Thymus (tissue), 14 donors: ENCODE results near the gene NLRP3. TPM values are rescaled to one million over a fixed set of nuclear protein-coding genes. Genes with fewer than 3 reads are reported as not detected.
"Not testable (repeated sequence)": the region's sequence is repeated elsewhere in the genome, so short reads cannot be mapped to it uniquely, and the experiment has no call there.

Experiments
- DNase-seq, 9 donors: peaks; one replicate each; pipeline ENCODE4 v3.0.0-alpha.2; 2013; ENCODE audit warnings: low spot score in 9 of 9, low read depth in 6 of 9, missing footprints in 1 of 9
- H3K27ac ChIP-seq, 2 donors: one replicate each; pipeline ENCODE4 v1.5.1; 2013; ENCODE audit warnings: control low read depth in 1 of 2, low read depth in 1 of 2, low read length in 1 of 2, mild to moderate bottlenecking in 1 of 2, moderate library complexity in 1 of 2
- H3K27me3 ChIP-seq, 2 donors: one replicate each; pipeline ENCODE4 v1.5.1; 2013; ENCODE audit warnings: low read length in 1 of 2; ENCODE audit not compliant: control insufficient read depth in 2 of 2, insufficient read depth in 1 of 2
- H3K36me3 ChIP-seq, 2 donors: one replicate each; pipeline ENCODE4 v1.5.1; 2013; ENCODE audit warnings: low read length in 1 of 2, mild to moderate bottlenecking in 1 of 2, moderate library complexity in 1 of 2; ENCODE audit not compliant: control insufficient read depth in 2 of 2, insufficient read depth in 2 of 2
- H3K4me1 ChIP-seq, 2 donors: one replicate each; pipeline ENCODE4 v1.5.1; 2013; ENCODE audit warnings: low read length in 2 of 2; ENCODE audit not compliant: control insufficient read depth in 2 of 2, insufficient read depth in 2 of 2
- H3K4me3 ChIP-seq, 2 donors: one replicate each; pipeline ENCODE4 v1.5.1; 2013; ENCODE audit warnings: low read length in 2 of 2, control low read depth in 1 of 2, mild to moderate bottlenecking in 1 of 2
- H3K9me3 ChIP-seq, 2 donors: one replicate each; pipeline ENCODE4 v1.5.1; 2013; ENCODE audit warnings: low read length in 1 of 2, mild to moderate bottlenecking in 1 of 2; ENCODE audit not compliant: control insufficient read depth in 2 of 2, insufficient read depth in 1 of 2
- WGBS: extraction: QIAGEN DNeasy Blood & Tissue Kit; methylation state at CpG from one replicate; pipeline ENCODE4 v1.1.7; 2013; 5-methylcytosine and 5-hydroxymethylcytosine counted together
- long read RNA-seq, 10 donors: transcript quantifications; one replicate each; lab custom pipeline, GENCODE V29; 2026
- polyA plus RNA-seq: library from polyadenylated mRNA; stranded (reverse); fragments of 200-250 nt; gene quantifications from one replicate; pipeline ENCODE4 v1.2.3, GENCODE V29; 2013
- total RNA-seq: library from RNA; stranded (reverse); fragments of 120-200 nt; gene quantifications from one replicate; pipeline ENCODE4 v1.2.4, GENCODE V29; 2013
- donor health status: healthy.

The NLRP3 gene
- total RNA-seq (1.7 TPM), polyA plus RNA-seq (2.6 TPM)
- long read RNA-seq, donor 1: 0 reads
- long read RNA-seq, donor 2: 0 reads
- long read RNA-seq, donor 3: 0 reads
- long read RNA-seq, donor 4: 0 reads
- long read RNA-seq, donor 5: 0 reads
- long read RNA-seq, donor 6, full-length matches to known transcripts: 1 of 1 reads
- long read RNA-seq, donor 6, partial matches to known transcripts: 0 of 1 reads
- long read RNA-seq, donor 6, other reads (novel, unspliced or antisense): 0 of 1 reads
- long read RNA-seq, donor 7: 0 reads
- long read RNA-seq, donor 8: 0 reads
- long read RNA-seq, donor 9, partial matches to known transcripts: 0 of 1 reads
- long read RNA-seq, donor 9, other reads (novel, unspliced or antisense): 0 of 1 reads
- long read RNA-seq, donor 10: 0 reads

DNA sequence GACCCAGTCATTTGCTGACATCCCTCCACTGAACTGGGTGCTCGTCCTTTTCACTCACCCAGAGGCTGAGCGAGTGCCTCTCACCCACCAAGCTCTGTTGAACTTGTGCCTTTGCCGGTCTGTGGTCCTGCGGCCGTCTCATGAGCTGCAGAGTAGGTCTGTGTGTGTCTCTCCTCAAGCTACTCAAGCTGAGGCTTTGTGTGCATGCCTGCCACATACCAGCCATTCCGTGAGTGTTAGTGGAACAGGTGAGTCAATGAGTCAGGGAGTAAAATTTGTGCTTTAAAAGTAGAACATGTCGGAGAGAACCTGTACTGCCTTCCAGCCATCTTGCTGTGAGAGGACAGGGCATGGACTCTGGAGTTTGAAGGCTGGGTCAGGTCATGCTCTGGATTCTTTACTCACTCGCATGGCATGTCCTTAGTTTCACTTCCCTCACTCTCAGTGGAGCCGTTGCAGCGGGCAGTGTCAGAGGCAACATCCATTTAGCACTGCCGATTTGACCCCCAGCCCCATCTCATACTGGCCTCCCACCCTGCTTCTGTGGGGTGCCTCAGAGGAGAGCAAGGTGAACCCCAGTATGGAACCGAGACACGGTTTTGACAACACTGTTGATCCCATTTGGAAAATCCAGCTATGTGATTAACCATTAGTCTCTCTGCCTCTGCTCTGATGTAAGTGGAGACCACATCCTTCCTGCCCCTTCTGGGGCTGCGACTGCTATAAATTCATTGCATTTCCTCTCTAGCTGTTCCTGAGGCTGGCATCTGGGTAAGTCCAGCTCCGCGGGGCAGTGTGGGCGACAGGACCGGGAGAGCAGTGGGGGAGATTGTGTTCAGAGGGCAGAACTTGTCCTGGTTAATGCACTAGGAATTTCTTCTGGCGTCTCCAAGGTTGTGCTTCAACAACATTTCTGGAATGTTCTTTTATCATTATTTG is at the start of gene NLRP3:
Gene NLRP3, plus strand, starts transcription at position 751 of the 939 bp plus-strand sequence. CDS start 2,628 bp downstream, outside the sequence.
- DNase-seq: peak in 7 of 9 donors; percentile 16 to 69 (median 34)
- H3K4me3 ChIP-seq: peak within 1 kb of the TSS in 1 of 2 donors; percentile 15
- H3K36me3 ChIP-seq: no peaks in the 10 kb centered on the region
- H3K9me3 ChIP-seq: no peaks in the 10 kb centered on the region
- no peaks in the 10 kb centered on the region for H3K27me3 ChIP-seq
- no peak within 1 kb of the TSS for H3K27ac ChIP-seq
- peaks cover 0 to 19% of the 10 kb centered on the region in 2 donors for H3K4me1 ChIP-seq
- 31% methylated on average over 19 of the region's 19 CpGs for WGBS

- DNase-seq, H3K36me3 ChIP-seq: not testable (repeated sequence)
Measured at GRCh38 chr1:247366345-247366744, 49.6 kb upstream of the NLRP3 start.

GRCh38 chr1:247366926-247367645 is 48.9 kb upstream of the NLRP3 start:
- H3K9me3 ChIP-seq: peaks cover 0 to 28% of the 10 kb centered on the region in 2 donors
- WGBS: 93% methylated on average over 4 of the region's 4 CpGs
- no peak overlapping the region for H3K27ac ChIP-seq
- no peaks in the 10 kb centered on the region for H3K27me3 ChIP-seq
- no peak for DNase-seq
- no peaks in the 10 kb centered on the region for H3K36me3 ChIP-seq
- H3K4me1 ChIP-seq: no peaks in the 10 kb centered on the region
- H3K4me3 ChIP-seq: no peak overlapping the region

More at GRCh38 chr1:247366345-247366744, 49.6 kb upstream of the NLRP3 start:
- H3K9me3 ChIP-seq: peaks cover 0 to 28% of the 10 kb centered on the region in 2 donors
- not testable (repeated sequence) for H3K4me1 ChIP-seq, H3K4me3 ChIP-seq, H3K27ac ChIP-seq, H3K27me3 ChIP-seq
- 100% methylated on average over 1 of the region's 1 CpG for WGBS

DNA sequence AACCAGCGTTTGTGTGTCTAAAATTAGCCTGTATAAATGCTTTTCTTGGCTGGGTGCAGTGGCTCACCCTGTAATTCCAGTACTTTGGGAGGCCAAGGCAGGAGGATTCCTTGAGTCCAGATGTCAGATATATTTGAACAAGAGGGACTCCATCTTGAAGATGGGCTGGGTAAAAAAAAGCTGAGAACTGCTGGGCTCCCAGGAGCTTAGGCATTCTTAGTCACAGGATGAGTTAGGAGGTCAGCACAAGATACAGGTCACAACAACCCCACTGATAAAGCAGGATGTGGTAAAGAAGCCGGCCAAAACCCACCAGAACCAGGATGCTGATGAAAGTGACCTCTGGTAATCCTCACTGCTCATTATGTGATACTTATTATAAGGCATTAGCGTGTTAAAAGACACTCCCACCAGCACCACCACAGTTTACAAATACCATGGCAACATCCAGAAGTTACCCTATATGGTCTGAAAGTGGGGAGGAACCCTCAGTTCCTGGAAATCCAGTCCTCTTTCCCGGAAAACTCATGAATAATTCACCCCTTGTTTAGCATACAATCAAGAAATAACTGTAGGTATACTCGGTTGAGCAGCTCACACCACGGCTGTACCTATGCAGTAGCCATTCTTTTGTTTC is 48.1 kb upstream of the NLRP3 start:
- Histone ChIP-seq H3K27me3 (no peaks in the 10 kb centered on the region), H3K9me3 (peaks cover 0 to 28% of the 10 kb centered on the region in 2 donors), H3K36me3 (no peaks in the 10 kb centered on the region), H3K4me3 (no peak overlapping the region), H3K27ac (no peak overlapping the region), H3K4me1 (peaks cover 2% of the 10 kb centered on the region in 2 donors)
- no peak for DNase-seq
- WGBS: 94% methylated on average over 6 of the region's 6 CpGs

GRCh38 chr1:247368490-247369145 is 47.4 kb upstream of the NLRP3 start:
- Histone ChIP-seq H3K4me1 (peaks cover 2 to 4% of the 10 kb centered on the region in 2 donors), H3K9me3 (peaks cover 0 to 28% of the 10 kb centered on the region in 2 donors), H3K27me3 (no peaks in the 10 kb centered on the region), H3K4me3 (no peak overlapping the region), H3K27ac (no peak overlapping the region), H3K36me3 (no peaks in the 10 kb centered on the region)
- no peak for DNase-seq
- 68% methylated on average over 7 of the region's 7 CpGs for WGBS

GRCh38 chr1:247370786-247371732 is 44.9 kb upstream of the NLRP3 start:
- DNase-seq: no peak
- no peak overlapping the region for H3K27ac ChIP-seq
- no peak overlapping the region for H3K4me3 ChIP-seq
- WGBS: 89% methylated on average over 16 of the region's 16 CpGs
- peaks cover 0 to 11% of the 10 kb centered on the region in 2 donors for H3K9me3 ChIP-seq
- peaks cover 2 to 5% of the 10 kb centered on the region in 2 donors for H3K4me1 ChIP-seq
- no peaks in the 10 kb centered on the region for H3K36me3 ChIP-seq
- no peaks in the 10 kb centered on the region for H3K27me3 ChIP-seq

DNA sequence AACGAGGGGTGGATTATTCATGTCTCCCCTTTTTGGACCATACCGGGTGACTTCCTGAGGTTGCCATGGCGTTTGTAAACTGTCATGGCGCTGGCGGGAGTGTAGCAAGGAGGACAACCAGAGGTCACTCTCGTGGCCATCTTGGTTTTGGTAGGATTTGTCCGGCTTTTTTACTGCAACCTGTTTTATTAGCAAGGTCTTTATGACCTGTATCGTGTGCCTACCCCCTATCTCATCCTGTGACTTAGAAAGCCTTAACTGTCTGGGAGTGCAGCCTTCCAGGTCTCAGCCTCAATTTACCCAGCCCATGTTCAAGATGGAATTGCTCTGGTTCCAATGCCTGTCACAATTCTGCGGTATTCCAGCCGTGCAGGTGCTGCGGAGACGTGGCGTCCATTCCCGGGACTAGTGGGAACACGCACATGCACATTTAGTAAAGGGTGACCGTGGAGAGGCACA is 44.1 kb upstream of the NLRP3 start:
- no peak overlapping the region for H3K27ac ChIP-seq
- H3K4me1 ChIP-seq: peaks cover 2 to 5% of the 10 kb centered on the region in 2 donors
- 97% methylated on average over 16 of the region's 16 CpGs for WGBS
- peaks cover 0 to 4% of the 10 kb centered on the region in 2 donors for H3K9me3 ChIP-seq
- no peaks in the 10 kb centered on the region for H3K36me3 ChIP-seq
- no peak for DNase-seq
- H3K27me3 ChIP-seq: no peaks in the 10 kb centered on the region
- no peak overlapping the region for H3K4me3 ChIP-seq
